Lung (tissue), 12 donors: ENCODE data around the gene CCDC57. TPM values are rescaled to one million over a fixed set of nuclear protein-coding genes. Genes with fewer than 3 reads are reported as not detected.

Experiments used
- ATAC-seq: fragments of 200-7000 bp; cut with Tn5 transposase; one replicate; pipeline ENCODE4 v1.9.1; 2020; ENCODE audit warnings: moderate number of reproducible peaks; ENCODE audit not compliant: insufficient read depth, low FRiP score
- DNase-seq, 3 donors: peaks; one replicate each; pipeline ENCODE4 v3.0.0-alpha.2; 2013 to 2017
- H3K27ac ChIP-seq, 2 donors: one replicate each; pipeline ENCODE4 v1.5.1; 2013; ENCODE audit warnings: mild to moderate bottlenecking in 2 of 2, moderate library complexity in 2 of 2, control low read depth in 1 of 2, inconsistent platforms in 1 of 2, low read depth in 1 of 2, low read length in 1 of 2
- H3K27me3 ChIP-seq, 3 donors: one replicate each; pipeline ENCODE4 v1.5.1; 2013; ENCODE audit warnings: low read length in 2 of 3; ENCODE audit not compliant: control insufficient read depth in 3 of 3, insufficient read depth in 3 of 3
- H3K36me3 ChIP-seq, 4 donors: one replicate each; pipeline ENCODE4 v1.5.1; 2013; ENCODE audit warnings: low read length in 4 of 4, mild to moderate bottlenecking in 1 of 4, moderate library complexity in 1 of 4; ENCODE audit not compliant: control insufficient read depth in 4 of 4, insufficient read depth in 4 of 4
- H3K4me1 ChIP-seq, 5 donors: one replicate each; pipeline ENCODE4 v1.5.1; 2013; ENCODE audit warnings: low read length in 5 of 5, mild to moderate bottlenecking in 2 of 5, moderate library complexity in 1 of 5; ENCODE audit not compliant: control insufficient read depth in 5 of 5, insufficient read depth in 5 of 5
- H3K4me3 ChIP-seq: one replicate; pipeline ENCODE4 v1.5.1; 2013; ENCODE audit warnings: mild to moderate bottlenecking, control low read depth, moderate library complexity
- H3K9ac ChIP-seq, 2 donors: one replicate each; pipeline ENCODE4 v1.5.1; 2013; ENCODE audit warnings: low read length in 2 of 2, control low read depth in 1 of 2; ENCODE audit not compliant: insufficient read depth in 1 of 2
- H3K9me3 ChIP-seq, 4 donors: one replicate each; pipeline ENCODE4 v1.5.1; 2013; ENCODE audit warnings: low read length in 3 of 4, mild to moderate bottlenecking in 1 of 4, moderate library complexity in 1 of 4; ENCODE audit not compliant: control insufficient read depth in 4 of 4, insufficient read depth in 3 of 4
- WGBS, 2 donors: extraction: QIAGEN DNeasy Blood & Tissue Kit; methylation state at CpG; one replicate each; pipeline ENCODE4 v1.1.7; 2013; 5-methylcytosine and 5-hydroxymethylcytosine counted together
- polyA plus RNA-seq, 2 donors: library from polyadenylated mRNA; stranded (reverse); fragments of 200-250 nt; gene quantifications; one replicate each; pipeline ENCODE4 v1.2.1, GENCODE V29; 2013
- total RNA-seq, 2 donors: library from RNA; depleted of rRNA in 1 of 2; stranded (reverse); fragments of >200 nt in 1 of 2; gene quantifications; one replicate each; pipeline ENCODE4 v1.2.1, GENCODE V29; 2014 to 2021
- TF ChIP-seq, protein P1 (sequence below): IDR thresholded peaks from 2 replicates; pipeline ENCODE4 v1.5.1; 2012; ENCODE audit warnings: mild to moderate bottlenecking; ENCODE audit errors: control extremely low read depth, extremely low read depth
- donor health status: control.
- donor health status: control.
- donor health status: Bipolar disorder and iron deficiency.
- donor health status: healthy.
- donor health status: DM: yes; HTN: yes; CAD: no.

The CCDC57 gene
- total and polyA plus RNA-seq, 4 donors: 33.2 to 128 (median 74.9) TPM

DNA sequence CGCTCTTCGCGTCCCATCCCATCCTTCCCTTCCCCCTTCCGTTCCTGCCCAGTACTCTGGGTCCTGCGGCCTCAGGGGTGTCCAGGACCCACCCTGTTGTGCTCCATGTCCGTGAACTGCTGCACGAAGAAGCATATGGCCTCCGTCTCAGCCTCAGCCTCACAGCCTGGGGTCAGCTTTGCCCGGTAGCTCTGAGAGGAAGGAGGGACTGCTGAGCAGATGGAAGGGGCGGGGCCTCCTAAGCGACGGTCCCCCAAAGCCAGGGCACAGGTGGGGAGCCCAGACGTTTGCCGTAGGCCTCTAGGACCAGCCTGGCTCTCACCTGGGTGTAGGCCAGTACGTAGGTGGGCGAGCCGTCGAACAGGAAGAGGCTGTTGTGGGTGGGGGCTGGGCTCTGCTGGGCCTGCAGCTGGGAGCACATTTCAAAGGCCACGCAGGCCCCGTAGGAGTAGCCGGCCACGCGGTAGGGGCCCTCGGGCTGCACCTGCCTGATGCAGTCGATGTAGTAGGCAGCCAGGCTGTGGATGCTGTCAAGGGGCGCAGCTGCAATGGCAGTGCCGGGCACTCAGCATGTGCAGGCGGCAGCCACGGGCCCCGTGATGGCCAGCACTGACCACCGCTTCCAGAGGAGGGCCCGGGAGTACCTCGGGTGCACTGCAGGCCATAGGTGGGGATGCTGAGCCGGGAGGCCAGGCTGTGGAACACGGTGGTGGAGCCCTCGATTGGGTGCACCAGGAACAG is 132.4 kb downstream of the CCDC57 start:
- peaks cover 4 to 72% (median 11%) of the 10 kb centered on the region in 4 donors for H3K36me3 ChIP-seq
- WGBS, 2 donors: 93 to 95% methylated on average over 36 of the region's 36 CpGs

DNA sequence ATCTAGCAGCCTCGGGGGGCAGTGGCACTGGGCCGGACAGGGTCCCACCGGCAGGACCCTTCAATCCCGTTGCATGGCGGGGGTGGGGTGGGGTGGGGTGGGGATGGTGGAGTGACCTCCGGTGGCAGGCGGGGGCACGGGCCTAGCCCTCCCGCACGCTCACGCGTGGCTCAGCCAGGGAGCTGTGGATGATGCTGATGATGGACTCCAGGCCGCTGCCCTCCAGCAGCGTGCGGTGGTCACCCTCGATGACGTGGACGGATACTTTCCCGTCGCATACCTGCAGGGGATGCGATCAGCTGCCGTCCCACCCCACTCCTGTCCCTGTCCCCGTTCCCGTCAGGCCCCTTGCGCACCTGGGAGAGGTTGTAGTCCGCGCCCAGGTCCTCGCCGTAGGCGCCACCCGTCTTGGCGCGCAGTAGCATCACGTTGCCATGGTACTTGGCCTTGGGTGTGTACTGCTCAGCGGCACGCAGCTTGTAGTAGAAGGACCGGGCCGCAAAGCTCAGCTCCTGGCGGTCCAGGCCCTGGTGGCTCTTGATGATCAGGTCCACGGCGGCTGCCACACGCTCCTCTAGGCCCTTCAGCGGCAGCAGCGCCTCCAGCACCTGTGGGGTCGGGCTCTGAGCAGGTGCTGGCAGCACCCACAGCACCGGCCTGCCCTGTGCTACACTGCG is 133.5 kb downstream of the CCDC57 start:
- no peak for ATAC-seq
- Histone ChIP-seq H3K27ac (no peak overlapping the region), H3K27me3 (no peaks in the 10 kb centered on the region), H3K36me3 (peaks cover 4 to 62% (median 11%) of the 10 kb centered on the region in 4 donors), H3K9me3 (peaks cover 0 to 2% (median 0%) of the 10 kb centered on the region in 4 donors), H3K4me1 (no peaks in the 10 kb centered on the region), H3K9ac (no peak overlapping the region), H3K4me3 (no peak overlapping the region)
- DNase-seq: no peak
- TF ChIP-seq, protein P1, sequence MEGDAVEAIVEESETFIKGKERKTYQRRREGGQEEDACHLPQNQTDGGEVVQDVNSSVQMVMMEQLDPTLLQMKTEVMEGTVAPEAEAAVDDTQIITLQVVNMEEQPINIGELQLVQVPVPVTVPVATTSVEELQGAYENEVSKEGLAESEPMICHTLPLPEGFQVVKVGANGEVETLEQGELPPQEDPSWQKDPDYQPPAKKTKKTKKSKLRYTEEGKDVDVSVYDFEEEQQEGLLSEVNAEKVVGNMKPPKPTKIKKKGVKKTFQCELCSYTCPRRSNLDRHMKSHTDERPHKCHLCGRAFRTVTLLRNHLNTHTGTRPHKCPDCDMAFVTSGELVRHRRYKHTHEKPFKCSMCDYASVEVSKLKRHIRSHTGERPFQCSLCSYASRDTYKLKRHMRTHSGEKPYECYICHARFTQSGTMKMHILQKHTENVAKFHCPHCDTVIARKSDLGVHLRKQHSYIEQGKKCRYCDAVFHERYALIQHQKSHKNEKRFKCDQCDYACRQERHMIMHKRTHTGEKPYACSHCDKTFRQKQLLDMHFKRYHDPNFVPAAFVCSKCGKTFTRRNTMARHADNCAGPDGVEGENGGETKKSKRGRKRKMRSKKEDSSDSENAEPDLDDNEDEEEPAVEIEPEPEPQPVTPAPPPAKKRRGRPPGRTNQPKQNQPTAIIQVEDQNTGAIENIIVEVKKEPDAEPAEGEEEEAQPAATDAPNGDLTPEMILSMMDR: no peak
- WGBS, 2 donors: 94 to 95% methylated on average over 46 to 47 of the region's 47 CpGs

More for the DNA sequence above, 132.4 kb downstream of the CCDC57 start:
- H3K27ac ChIP-seq: no peak overlapping the region
- H3K4me1 ChIP-seq: no peaks in the 10 kb centered on the region
- no peak for ATAC-seq
- TF ChIP-seq, protein P1: no peak
- no peaks in the 10 kb centered on the region for H3K27me3 ChIP-seq
- no peak overlapping the region for H3K9ac ChIP-seq
- H3K9me3 ChIP-seq: peaks cover 0 to 2% (median 0%) of the 10 kb centered on the region in 4 donors
- H3K4me3 ChIP-seq: no peak overlapping the region
- no peak for DNase-seq

DNA sequence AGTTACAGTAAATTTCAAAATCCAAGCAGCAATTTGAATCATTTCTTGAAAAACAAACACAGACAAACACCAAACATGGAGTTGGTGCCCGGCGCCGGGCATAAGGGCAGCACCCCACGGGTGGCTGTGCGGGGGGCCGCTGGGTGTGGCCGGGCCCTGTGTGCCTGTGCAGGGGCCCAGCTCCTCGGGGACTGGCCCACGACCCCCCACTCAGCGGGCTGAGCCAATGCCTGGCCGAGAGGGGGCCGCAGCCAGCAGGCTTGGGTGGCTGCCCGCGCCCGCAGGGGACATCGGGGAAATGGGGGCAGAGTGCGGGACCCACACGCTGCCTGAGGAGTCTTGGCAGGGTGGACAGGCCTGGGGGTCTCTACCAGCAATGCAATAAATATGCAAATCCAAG is 134.2 kb downstream of the CCDC57 start:
- DNase-seq (no peak), ATAC-seq (no peak)
- H3K9ac ChIP-seq: no peak overlapping the region
- H3K36me3 ChIP-seq: peaks cover 2 to 55% (median 10%) of the 10 kb centered on the region in 4 donors
- peaks cover 0 to 2% (median 0%) of the 10 kb centered on the region in 3 donors for H3K27me3 ChIP-seq
- no peak overlapping the region for H3K4me3 ChIP-seq
- peaks cover 0 to 2% (median 0%) of the 10 kb centered on the region in 4 donors for H3K9me3 ChIP-seq
- 98 to 99% methylated on average over 18 of the region's 18 CpGs for WGBS, 2 donors
- H3K27ac ChIP-seq: no peak overlapping the region
- TF ChIP-seq, protein P1: no peak
- H3K4me1 ChIP-seq: no peaks in the 10 kb centered on the region
